WI38 (cell line): Measurements from ENCODE around the gene CLASP1.

Experiments used
- H3K4me3 ChIP-seq: 2 replicates; pipeline ENCODE4 v1.5.1; 2011; ENCODE audit warnings: low read depth, mild to moderate bottlenecking, control low read depth, low read length
- CTCF ChIP-seq: IDR thresholded peaks from 2 replicates; pipeline ENCODE4 v1.5.1; 2012; ENCODE audit warnings: low read depth, mild to moderate bottlenecking, control low read depth, low read length

The CLASP1 gene

GRCh38 chr2:121476684-121477083 lies 172.6 kb downstream of the CLASP1 start:
- no peak for TF ChIP-seq CTCF

DNA sequence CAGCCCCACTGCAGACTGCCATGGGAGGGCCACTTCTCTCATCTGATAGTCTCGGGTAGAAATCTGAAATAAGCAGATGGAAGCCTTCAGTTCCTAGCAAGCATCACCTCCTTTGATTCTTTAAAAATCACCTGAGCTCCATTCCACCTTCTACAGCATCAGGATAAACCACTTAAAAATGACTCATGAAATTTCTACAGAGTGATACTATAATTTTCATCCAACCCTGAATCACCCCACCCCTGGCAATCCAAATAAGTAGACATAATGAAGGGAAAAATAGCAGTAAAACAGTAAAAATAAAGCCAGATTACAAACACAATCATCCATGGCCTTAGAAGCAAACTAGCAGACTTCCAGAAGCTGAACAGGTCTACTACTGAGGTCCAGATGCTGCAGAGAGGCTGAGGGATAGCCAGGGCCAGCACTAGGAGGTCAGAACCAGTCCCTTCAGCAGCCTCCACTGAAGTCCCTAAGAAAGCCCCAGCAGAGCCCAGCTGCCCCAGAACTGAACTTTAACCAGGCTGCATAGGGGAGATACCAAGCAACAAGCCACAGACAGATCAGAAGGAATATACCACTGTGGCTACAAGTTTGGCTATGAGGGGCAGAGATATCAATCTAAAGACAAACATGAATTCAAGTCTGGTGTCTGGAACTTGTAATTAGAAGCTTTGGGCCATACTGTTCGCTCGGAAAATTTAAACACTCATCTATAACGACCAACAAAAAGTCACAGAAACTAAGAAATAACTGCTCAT lies 173.3 kb downstream of the CLASP1 start:
- no peak for TF ChIP-seq CTCF
- H3K4me3 ChIP-seq: no peak overlapping the region

More at GRCh38 chr2:121476684-121477083, 172.6 kb downstream of the CLASP1 start:
- no peak overlapping the region for H3K4me3 ChIP-seq

GRCh38 chr2:121473512-121473911 lies 175.8 kb downstream of the CLASP1 start:
- no peak for TF ChIP-seq CTCF
- no peak overlapping the region for H3K4me3 ChIP-seq

DNA sequence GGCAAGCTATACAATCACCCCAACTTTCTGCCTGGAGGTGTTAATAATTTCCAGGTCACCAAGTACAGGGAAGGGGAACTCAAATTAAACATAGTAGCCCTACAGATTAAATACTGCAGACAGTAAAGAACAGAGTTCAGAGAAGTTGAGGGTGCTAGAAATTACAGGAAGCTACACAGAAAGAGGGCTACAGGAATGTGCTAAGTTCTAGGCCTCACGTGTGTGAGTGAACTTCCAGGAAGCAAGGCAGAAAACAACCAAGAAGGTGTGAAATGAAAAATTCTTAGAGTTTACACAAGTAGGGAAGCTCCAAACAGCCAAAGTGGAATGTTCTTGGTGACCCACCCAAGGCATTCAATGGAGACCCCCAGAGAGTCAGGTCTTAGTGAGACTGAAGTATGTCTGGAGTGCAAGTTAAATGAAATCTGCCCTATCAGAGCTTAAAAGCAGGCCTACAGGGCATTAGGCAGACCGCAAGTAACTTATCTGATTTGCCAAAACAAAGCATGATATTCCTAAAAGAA lies 176.7 kb downstream of the CLASP1 start:
- no peak for TF ChIP-seq CTCF
- no peak overlapping the region for H3K4me3 ChIP-seq

- no peak overlapping the region for H3K4me3 ChIP-seq
- TF ChIP-seq CTCF: no peak
Observed at GRCh38 chr2:121471532-121472469, 177.5 kb downstream of the CLASP1 start.

- no peak overlapping the region for H3K4me3 ChIP-seq
- TF ChIP-seq CTCF: no peak
Observed at GRCh38 chr2:121470917-121471316, 178.3 kb downstream of the CLASP1 start.
